Measurements from ENCODE around the gene SP7. TPM values are rescaled to one million over a fixed set of nuclear protein-coding genes. Genes with fewer than 3 reads are reported as not detected.
A peak's percentile ranks its signal among the peaks of the same experiment; 100 is the strongest.

The SP7 gene
- total and polyA plus RNA-seq, 9 of the 15 experiments (the other 6 are each of a cell fraction or from before 2014, with no cell fraction given) = 0.04 TPM; not detected in 8

GRCh38 chr12:53344824-53345485 lies 8.8 kb upstream of the SP7 start (continued):
- no peak; a peak in 1 of 4 replicates for TF ChIP-seq ZNF639 (CRISPR knock-in tag; conservative IDR thresholded peaks at IDR 0.05 in 1 of 2, IDR thresholded peaks at IDR 0.05 in 1 of 2)
- TF ChIP-seq ZNF217 (CRISPR knock-in tag; IDR thresholded peaks at IDR 0.05) = no peak
- TF ChIP-seq KLF13 (tag; IDR thresholded peaks at IDR 0.05; ENCODE audit: borderline replicate concordance, low read depth) = no peak
- TF ChIP-seq ZNF232 (CRISPR knock-in tag; IDR thresholded peaks at IDR 0.05) = no peak
- peak; percentile 36; the same call in 1 of the 2 replicates for TF ChIP-seq PHF8 (IDR thresholded peaks at IDR 0.05; ENCODE audit: borderline replicate concordance, low read length)
- no peak for TF ChIP-seq E2F8 (IDR thresholded peaks at IDR 0.05; ENCODE audit: low read depth, partially characterized antibody)
- no peak for TF ChIP-seq PBX2 (CRISPR knock-in tag; IDR thresholded peaks at IDR 0.05; ENCODE audit: low read depth)
- TF ChIP-seq PBX2 (tag; conservative IDR thresholded peaks at IDR 0.05; ENCODE audit: low read depth) = no peak
- no peak for TF ChIP-seq ZFP36 (IDR thresholded peaks at IDR 0.05; ENCODE audit: low read depth, low read length, partially characterized antibody)
- no peak for TF ChIP-seq TFE3 (CRISPR knock-in tag; IDR thresholded peaks at IDR 0.05)
- TF ChIP-seq L3MBTL2 (IDR thresholded peaks at IDR 0.05) = 0 out of 2 replicates have a peak, but pooled peaks have one; percentile 32
- no peak for TF ChIP-seq PCBP1 (IDR thresholded peaks at IDR 0.05; ENCODE audit: low read depth, low read length, poor library complexity, severe bottlenecking)
- no peak for TF ChIP-seq ZBTB26 (CRISPR knock-in tag; IDR thresholded peaks at IDR 0.05)
- no peak; the same call in 1 of the 2 replicates for TF ChIP-seq MTA3 (IDR thresholded peaks at IDR 0.05; ENCODE audit: borderline replicate concordance)
- TF ChIP-seq MAX (CRISPR knock-in tag; IDR thresholded peaks at IDR 0.05) = 0 out of 2 replicates have a peak, but pooled peaks have one; percentile 17

Data from K562 (cell line).